Upper lobe of right lung (tissue), 1 donor: ENCODE measurements around the gene MRPL23. TPM values are rescaled to one million over a fixed set of nuclear protein-coding genes. Genes with fewer than 3 reads are reported as not detected.
A peak's percentile ranks its signal among the peaks of the same experiment; 100 is the strongest.

Source experiments
- ATAC-seq: fragments of 200-7000 bp; cut with Tn5 transposase; one replicate; pipeline ENCODE4 v1.9.1; 2020; ENCODE audit warnings: mild to moderate bottlenecking, moderate library complexity
- DNase-seq: peaks from one replicate; pipeline ENCODE4 v3.0.0-alpha.2; 2020
- H3K27ac ChIP-seq: fragments of 200-600 bp; one replicate; pipeline ENCODE4 v1.8.0; 2022
- H3K27me3 ChIP-seq: fragments of 200-600 bp; one replicate; pipeline ENCODE4 v1.8.0; 2022; ENCODE audit warnings: mild to moderate bottlenecking
- H3K36me3 ChIP-seq: fragments of 200-600 bp; one replicate; pipeline ENCODE4 v1.8.0; 2022
- H3K4me1 ChIP-seq: fragments of 200-600 bp; one replicate; pipeline ENCODE4 v1.8.0; 2022
- H3K4me3 ChIP-seq: fragments of 200-600 bp; one replicate; pipeline ENCODE4 v1.8.0; 2022; ENCODE audit warnings: mild to moderate bottlenecking
- H3K9me3 ChIP-seq: fragments of 200-600 bp; one replicate; pipeline ENCODE4 v1.8.0; 2022
- CTCF ChIP-seq: fragments of 200-600 bp; IDR thresholded peaks from one replicate; pipeline ENCODE4 v1.8.0; 2022; ENCODE audit warnings: antibody characterized with exemption
- intact Hi-C: fragments of 100-400 bp; cut with DNase I; formaldehyde crosslinking; loops from one replicate; pipeline ENCODE4 v1.11.0; 2022
- total RNA-seq: library from RNA; stranded (reverse); fragmentation: NEBNext Ultra II Directional; extraction: Animal tissue kit (Norgen Biotek cat#: 25700); gene quantifications from one replicate; pipeline ENCODE4 v1.2.1, GENCODE V29; 2021
- donor health status: DM: no; HTN: yes; CAD: no; lungs with severe emphysema.

Gene MRPL23
- total RNA-seq, 1 donor from 2014 or later = 58.6 TPM

GRCh38 chr11:1942558-1943260 is 4.4 kb upstream of the MRPL23 start:
- DNase-seq (peak; percentile 49), ATAC-seq (no peak)
- no peaks in the 10 kb centered on the region for H3K9me3 ChIP-seq
- TF ChIP-seq CTCF = no peak
- H3K27ac ChIP-seq = no peak overlapping the region
- no peaks in the 10 kb centered on the region for H3K36me3 ChIP-seq
- intact Hi-C loops = loop anchor here (5.0 kb wide), 1 partner anchor 45 kb away; no protein-coding TSS in a partner anchor
- no peak overlapping the region for H3K4me3 ChIP-seq
- no peaks in the 10 kb centered on the region for H3K4me1 ChIP-seq
- H3K27me3 ChIP-seq = peaks cover 5% of the 10 kb centered on the region

GRCh38 chr11:1943576-1943975 is 3.6 kb upstream of the MRPL23 start:
- intact Hi-C loops = loop anchor here (5.0 kb wide), 1 partner anchor 46 kb away; no protein-coding TSS in a partner anchor
- no peak for ATAC-seq
- Histone ChIP-seq H3K9me3 (no peaks in the 10 kb centered on the region), H3K4me1 (no peaks in the 10 kb centered on the region), H3K27me3 (peaks cover 5% of the 10 kb centered on the region), H3K4me3 (no peak overlapping the region), H3K36me3 (no peaks in the 10 kb centered on the region), H3K27ac (no peak overlapping the region)
- TF ChIP-seq CTCF = no peak
- peak; percentile 44 for DNase-seq

- Histone ChIP-seq H3K9me3 (no peaks in the 10 kb centered on the region), H3K4me3 (no peak overlapping the region), H3K27ac (no peak overlapping the region), H3K36me3 (no peaks in the 10 kb centered on the region), H3K4me1 (no peaks in the 10 kb centered on the region), H3K27me3 (peaks cover 3% of the 10 kb centered on the region)
- DNase-seq (peak; percentile 54), ATAC-seq (no peak)
- no peak for TF ChIP-seq CTCF
- intact Hi-C loops = loop anchor here (5.0 kb wide), 1 partner anchor 47 kb away; no protein-coding TSS in a partner anchor
Measured at GRCh38 chr11:1943977-1944376, 3.2 kb upstream of the MRPL23 start.

- intact Hi-C loops = no loop called here
- ATAC-seq (peak; percentile 24), DNase-seq (no peak)
- Histone ChIP-seq H3K4me3 (no peak overlapping the region), H3K27me3 (no peaks in the 10 kb centered on the region), H3K27ac (no peak overlapping the region), H3K9me3 (no peaks in the 10 kb centered on the region), H3K36me3 (no peaks in the 10 kb centered on the region), H3K4me1 (no peaks in the 10 kb centered on the region)
- TF ChIP-seq CTCF = no peak
Measured at GRCh38 chr11:1947592-1948237, 583 bp downstream of the MRPL23 start.

- Histone ChIP-seq H3K4me1 (no peaks in the 10 kb centered on the region), H3K27me3 (no peaks in the 10 kb centered on the region), H3K36me3 (no peaks in the 10 kb centered on the region), H3K27ac (no peak overlapping the region), H3K9me3 (no peaks in the 10 kb centered on the region), H3K4me3 (no peak overlapping the region)
- TF ChIP-seq CTCF = no peak
- ATAC-seq = peak; percentile 35
- intact Hi-C loops = no loop called here
- DNase-seq = peak; percentile 68
Measured at GRCh38 chr11:1948389-1948788, 1.3 kb downstream of the MRPL23 start.
